Fibroblast of lung (primary cell): Measurements from ENCODE around the gene JDP2. TPM values are rescaled to one million over a fixed set of nuclear protein-coding genes. Genes with fewer than 3 reads are reported as not detected.

Source experiments
- DNase-seq, 2 donors: peaks; one replicate each; pipeline versions ENCODE4 v3.0.0 to v3.0.0-alpha.2; 2010; ENCODE audit warnings: low read depth in 2 of 2
- H2AFZ ChIP-seq: 2 replicates; pipeline ENCODE4 v1.5.1; 2012; ENCODE audit warnings: low read length, control low read depth, inconsistent platforms
- H3K27ac ChIP-seq: 2 replicates; pipeline ENCODE4 v1.5.1; 2011; ENCODE audit warnings: low read length, control low read depth; ENCODE audit not compliant: insufficient read depth
- H3K27me3 ChIP-seq: 2 replicates; pipeline ENCODE4 v1.5.1; 2011; ENCODE audit warnings: mild to moderate bottlenecking, low read length; ENCODE audit not compliant: control insufficient read depth, insufficient read depth
- H3K36me3 ChIP-seq: 2 replicates; pipeline ENCODE4 v1.5.1; 2011; ENCODE audit warnings: low read length; ENCODE audit not compliant: control insufficient read depth, insufficient read depth
- H3K4me1 ChIP-seq: 2 replicates; pipeline ENCODE4 v1.5.1; 2011; ENCODE audit warnings: low read length; ENCODE audit not compliant: control insufficient read depth, insufficient read depth; ENCODE audit errors: extremely low read depth
- H3K4me2 ChIP-seq: 2 replicates; pipeline ENCODE4 v1.5.1; 2011; ENCODE audit warnings: low read length, control low read depth; ENCODE audit not compliant: insufficient read depth; ENCODE audit errors: extremely low read depth
- H3K4me3 ChIP-seq, 4 experiments: fragments of 200-600 bp in 1 of 4; sonication (generic) in 1 of 4; replicated peaks in 1 of 4; 2 replicates each; pipeline ENCODE4 v1.5.1; 2011 to 2016; ENCODE audit warnings: low read length in 4 of 4, low read depth in 3 of 4, mild to moderate bottlenecking in 3 of 4, control low read depth in 2 of 4, inconsistent platforms in 1 of 4, mixed read lengths in 1 of 4; ENCODE audit not compliant: insufficient read depth in 1 of 4; ENCODE audit errors: control extremely low read depth in 1 of 4
- H3K79me2 ChIP-seq: 2 replicates; pipeline ENCODE4 v1.5.1; 2012; ENCODE audit warnings: mild to moderate bottlenecking, low read length, inconsistent platforms; ENCODE audit not compliant: control insufficient read depth, insufficient read depth
- H3K9ac ChIP-seq: 2 replicates; pipeline ENCODE4 v1.5.1; 2011; ENCODE audit warnings: mild to moderate bottlenecking, low read length, control low read depth; ENCODE audit not compliant: insufficient read depth
- H3K9me3 ChIP-seq: 2 replicates; pipeline ENCODE4 v1.5.1; 2012; ENCODE audit warnings: low read depth, low read length; ENCODE audit not compliant: control insufficient read depth, insufficient read depth
- H4K20me1 ChIP-seq: 2 replicates; pipeline ENCODE4 v1.5.1; 2011; ENCODE audit warnings: low read length; ENCODE audit not compliant: control insufficient read depth, insufficient read depth; ENCODE audit errors: extremely low read depth
- EZH2 ChIP-seq: IDR thresholded peaks from 2 replicates; pipeline ENCODE4 v1.5.1; 2012; ENCODE audit warnings: low read length, control low read depth, mild to moderate bottlenecking; ENCODE audit errors: missing control alignments
- polyA plus RNA-seq, 2 donors: library from polyadenylated mRNA; depleted of rRNA in 1 of 2; stranded (reverse) in 1 of 2; unstranded in 1 of 2; fragments of >200 nt; gene quantifications; 2 replicates each; pipeline ENCODE4 v1.2.1, GENCODE V29; 2011 to 2012; ENCODE audit warnings: missing spikeins in 1 of 2
- total RNA-seq: library from RNA; depleted of rRNA; stranded (reverse); fragments of >200 nt; gene quantifications from 2 replicates; pipeline ENCODE4 v1.2.1, GENCODE V29; 2014
- TF ChIP-seq, protein P1 (sequence below), 2 donors: IDR thresholded peaks in 1 of 2; conservative IDR thresholded peaks in 1 of 2; 1 replicate in 1 of 2; 2 replicates in 1 of 2; pipeline ENCODE4 v1.5.1; 2011 to 2012; ENCODE audit warnings: low read length in 2 of 2, control low read depth in 1 of 2, inconsistent platforms in 1 of 2, low read depth in 1 of 2, mild to moderate bottlenecking in 1 of 2

The JDP2 gene
- total and polyA plus RNA-seq, 2 donors (not counting 1 experiment from before 2014, with no cell fraction given), result 40.8 to 95.3 TPM

DNA sequence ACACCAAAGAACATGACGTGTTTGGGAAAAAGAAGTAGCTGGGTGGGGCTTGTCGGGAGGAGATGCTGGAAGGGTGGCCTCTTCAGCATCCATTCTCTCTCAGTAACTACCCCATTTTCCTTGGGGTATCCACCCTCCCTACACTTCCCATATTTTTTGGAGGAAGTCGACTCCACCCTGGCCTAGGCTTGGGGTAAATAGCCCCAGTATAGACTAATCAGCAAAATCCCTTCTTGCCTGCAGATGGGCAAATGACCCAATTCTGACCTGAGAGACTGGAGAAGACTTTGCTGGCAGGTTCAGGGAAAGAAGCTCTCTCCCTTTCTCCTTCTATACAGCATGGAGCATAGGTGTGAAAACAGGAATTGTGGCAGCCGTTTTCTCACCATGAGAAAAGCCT, 28.5 kb upstream of the JDP2 start:
- DNase-seq, result no peak
- H2AFZ ChIP-seq, result no peak overlapping the region
- no peak overlapping the region for H3K4me2 ChIP-seq
- no peak for TF ChIP-seq EZH2
- TF ChIP-seq, protein P1, sequence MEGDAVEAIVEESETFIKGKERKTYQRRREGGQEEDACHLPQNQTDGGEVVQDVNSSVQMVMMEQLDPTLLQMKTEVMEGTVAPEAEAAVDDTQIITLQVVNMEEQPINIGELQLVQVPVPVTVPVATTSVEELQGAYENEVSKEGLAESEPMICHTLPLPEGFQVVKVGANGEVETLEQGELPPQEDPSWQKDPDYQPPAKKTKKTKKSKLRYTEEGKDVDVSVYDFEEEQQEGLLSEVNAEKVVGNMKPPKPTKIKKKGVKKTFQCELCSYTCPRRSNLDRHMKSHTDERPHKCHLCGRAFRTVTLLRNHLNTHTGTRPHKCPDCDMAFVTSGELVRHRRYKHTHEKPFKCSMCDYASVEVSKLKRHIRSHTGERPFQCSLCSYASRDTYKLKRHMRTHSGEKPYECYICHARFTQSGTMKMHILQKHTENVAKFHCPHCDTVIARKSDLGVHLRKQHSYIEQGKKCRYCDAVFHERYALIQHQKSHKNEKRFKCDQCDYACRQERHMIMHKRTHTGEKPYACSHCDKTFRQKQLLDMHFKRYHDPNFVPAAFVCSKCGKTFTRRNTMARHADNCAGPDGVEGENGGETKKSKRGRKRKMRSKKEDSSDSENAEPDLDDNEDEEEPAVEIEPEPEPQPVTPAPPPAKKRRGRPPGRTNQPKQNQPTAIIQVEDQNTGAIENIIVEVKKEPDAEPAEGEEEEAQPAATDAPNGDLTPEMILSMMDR (conservative IDR thresholded peaks at IDR 0.05 in 1 of 2, IDR thresholded peaks at IDR 0.05 in 1 of 2; ENCODE audit: low read depth in 1 of 2, low read length in 2 of 2), result no peak
- no peaks in the 10 kb centered on the region for H3K79me2 ChIP-seq
- H3K27me3 ChIP-seq, result peaks cover 14% of the 10 kb centered on the region
- no peaks in the 10 kb centered on the region for H4K20me1 ChIP-seq
- H3K9ac ChIP-seq, result no peak overlapping the region
- no peaks in the 10 kb centered on the region for H3K36me3 ChIP-seq
- no peaks in the 10 kb centered on the region for H3K4me1 ChIP-seq
- no peaks in the 10 kb centered on the region for H3K9me3 ChIP-seq
- no peak overlapping the region for H3K4me3 ChIP-seq
- no peak overlapping the region for H3K27ac ChIP-seq

DNA sequence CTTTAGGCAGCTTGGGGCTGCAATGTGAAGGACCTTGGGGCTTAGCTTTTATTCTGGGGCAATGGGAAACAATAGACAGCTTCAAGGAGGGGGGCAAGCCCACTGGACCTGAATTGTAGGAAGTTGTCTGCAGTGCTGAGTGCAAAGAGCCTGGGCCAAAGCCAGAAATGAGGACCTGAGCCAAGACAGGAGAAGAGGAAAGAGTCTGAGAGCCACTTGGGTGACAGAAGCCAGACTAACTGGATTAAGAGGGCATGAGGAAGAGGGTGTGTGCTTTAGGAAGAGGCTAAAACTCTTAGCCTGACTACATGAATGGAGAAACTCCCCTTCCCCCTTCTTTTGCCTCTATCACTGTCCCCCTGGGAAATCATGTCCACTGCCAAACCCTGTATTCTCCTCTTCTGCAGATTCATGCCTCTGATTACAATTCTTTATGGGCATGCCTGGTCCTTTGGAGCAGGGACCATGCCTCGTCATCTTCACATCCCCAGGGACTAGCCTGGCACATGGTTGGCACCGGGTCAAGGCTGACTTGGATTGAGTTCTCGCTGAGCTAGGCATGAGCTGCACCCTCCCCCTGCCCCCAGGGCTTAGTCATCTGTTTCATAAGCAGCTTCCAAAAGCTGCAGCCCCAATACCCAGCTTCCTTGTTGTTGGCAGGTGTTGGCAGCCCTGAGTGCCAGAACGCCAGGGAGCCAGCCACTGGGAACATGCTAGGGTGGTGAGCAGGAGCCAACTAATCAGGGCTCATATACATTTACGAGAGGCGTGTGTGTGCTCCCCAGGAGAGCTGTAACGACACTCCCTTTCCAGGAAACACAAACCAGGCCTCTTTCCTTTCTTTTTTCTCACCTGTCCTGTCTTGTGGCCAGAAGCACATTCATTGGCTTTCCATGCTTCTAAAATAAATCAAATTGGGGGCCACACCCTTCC, 27.7 kb upstream of the JDP2 start:
- no peak for TF ChIP-seq EZH2
- TF ChIP-seq, protein P1 (conservative IDR thresholded peaks at IDR 0.05 in 1 of 2, IDR thresholded peaks at IDR 0.05 in 1 of 2; ENCODE audit: low read depth in 1 of 2, low read length in 2 of 2), result no peak
- H3K4me3 ChIP-seq, result no peak overlapping the region
- H3K4me2 ChIP-seq, result no peak overlapping the region

DNA sequence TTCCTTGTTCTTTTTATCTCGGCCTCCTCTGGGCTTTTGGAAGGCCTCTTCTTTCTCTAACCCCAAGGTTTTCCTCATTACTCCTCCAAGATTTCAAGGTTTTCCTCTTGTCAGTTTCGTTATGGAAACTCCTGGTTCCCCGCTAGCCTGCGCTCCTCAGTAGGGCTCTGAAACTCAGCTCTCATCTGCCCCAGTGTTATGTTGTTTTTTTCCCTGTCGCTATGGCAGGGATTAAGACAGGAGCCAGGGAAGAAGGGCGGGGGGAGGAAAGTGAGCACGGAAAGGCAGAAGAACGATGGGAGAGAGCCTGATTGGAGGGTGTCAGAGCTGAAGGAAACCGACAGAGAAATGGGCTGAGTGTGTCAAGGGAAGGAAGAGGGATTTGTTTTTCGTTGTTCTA, 26.5 kb upstream of the JDP2 start:
- no peaks in the 10 kb centered on the region for H3K4me1 ChIP-seq
- H2AFZ ChIP-seq, result peak overlapping the region; percentile 54
- no peaks in the 10 kb centered on the region for H3K36me3 ChIP-seq
- H3K4me2 ChIP-seq, result peak overlapping the region; percentile 17
- no peak for TF ChIP-seq EZH2
- TF ChIP-seq, protein P1 (conservative IDR thresholded peaks at IDR 0.05 in 1 of 2, IDR thresholded peaks at IDR 0.05 in 1 of 2; ENCODE audit: low read depth in 1 of 2, low read length in 2 of 2), result no peak
- H3K27ac ChIP-seq, result no peak overlapping the region
- no peaks in the 10 kb centered on the region for H3K9me3 ChIP-seq
- DNase-seq, result peak in 1 of 2 donors; percentile 33
- no peaks in the 10 kb centered on the region for H4K20me1 ChIP-seq
- peaks cover 10% of the 10 kb centered on the region for H3K27me3 ChIP-seq
- H3K4me3 ChIP-seq, result peak overlapping the region in 1 of 4 experiments; percentile 21
- no peak overlapping the region for H3K9ac ChIP-seq
- H3K79me2 ChIP-seq, result no peaks in the 10 kb centered on the region

More for the DNA sequence above, 27.7 kb upstream of the JDP2 start:
- no peaks in the 10 kb centered on the region for H3K9me3 ChIP-seq
- H3K4me1 ChIP-seq, result no peaks in the 10 kb centered on the region
- H3K79me2 ChIP-seq, result no peaks in the 10 kb centered on the region
- H3K9ac ChIP-seq, result no peak overlapping the region
- DNase-seq, result peak; percentile 20 to 46
- H3K27me3 ChIP-seq, result peaks cover 12% of the 10 kb centered on the region
- no peaks in the 10 kb centered on the region for H3K36me3 ChIP-seq
- no peaks in the 10 kb centered on the region for H4K20me1 ChIP-seq
- H3K27ac ChIP-seq, result no peak overlapping the region
- H2AFZ ChIP-seq, result no peak overlapping the region
